ENCODE results near the gene CSNK1G2. TPM values are rescaled to one million over a fixed set of nuclear protein-coding genes. Genes with fewer than 3 reads are reported as not detected.

Gene CSNK1G2
- total RNA-seq, 2 experiments from 2014 or later = 51.9 to 57.5 TPM

DNA sequence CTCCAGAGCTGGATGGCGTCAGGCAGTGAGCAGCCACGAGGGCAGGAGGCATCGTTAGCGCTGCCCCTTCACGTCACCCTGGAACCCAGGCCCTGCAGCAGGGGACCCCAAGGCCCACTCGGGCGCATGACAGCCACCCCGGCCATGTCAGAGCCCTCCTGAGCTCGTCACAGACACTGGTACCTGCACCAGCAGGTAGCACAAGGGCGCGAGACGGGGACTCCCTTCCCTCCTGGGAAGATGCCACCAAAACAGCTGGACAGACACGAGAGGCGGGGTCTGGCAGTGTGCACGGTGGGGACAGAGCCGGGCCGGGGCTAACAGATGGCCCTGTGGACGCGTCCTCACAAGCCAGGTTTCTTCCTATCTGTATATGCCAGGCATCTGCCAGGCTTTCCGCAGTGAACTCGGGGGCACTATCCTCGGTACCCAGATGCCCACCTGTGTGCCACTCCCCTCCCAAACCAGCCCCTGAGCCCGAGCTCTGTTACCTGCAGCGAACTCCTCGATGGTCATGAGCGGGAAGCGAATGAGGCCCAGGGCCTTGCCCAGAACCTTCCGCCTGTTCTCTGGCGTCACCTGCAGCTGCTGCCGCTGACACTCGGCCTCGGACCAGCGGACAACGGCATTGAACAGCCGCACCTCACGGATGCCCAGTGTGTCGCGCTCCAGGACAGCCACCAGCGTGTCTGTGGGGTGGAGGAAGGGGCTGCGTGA, 48.7 kb downstream of the CSNK1G2 start:
- H3K4me3 Mint-ChIP-seq = no peak overlapping the region
- intact Hi-C loops (cut with micrococcal nuclease) = no loop called here
- no peaks in the 10 kb centered on the region for H3K4me1 Mint-ChIP-seq (ENCODE audit: low read depth)
- H3K27ac Mint-ChIP-seq = no peak overlapping the region
- H3K9me3 Mint-ChIP-seq = no peaks in the 10 kb centered on the region
- ATAC-seq (no peak), DNase-seq (no peak)
- H3K36me3 Mint-ChIP-seq (ENCODE audit: low read depth) = peaks cover 7% of the 10 kb centered on the region
- TF ChIP-seq CTCF (IDR thresholded peaks at IDR 0.05) = no peak
- CTCF ChIA-PET = no interaction called here
- POLR2A ChIA-PET = interaction anchor here (0.6 to 1.7 kb wide), 3 partner anchors 14 to 73 kb away, joined by 3 to 5 read pairs (median 4); no protein-coding TSS in a partner anchor
- H3K27me3 Mint-ChIP-seq = no peaks in the 10 kb centered on the region

DNA sequence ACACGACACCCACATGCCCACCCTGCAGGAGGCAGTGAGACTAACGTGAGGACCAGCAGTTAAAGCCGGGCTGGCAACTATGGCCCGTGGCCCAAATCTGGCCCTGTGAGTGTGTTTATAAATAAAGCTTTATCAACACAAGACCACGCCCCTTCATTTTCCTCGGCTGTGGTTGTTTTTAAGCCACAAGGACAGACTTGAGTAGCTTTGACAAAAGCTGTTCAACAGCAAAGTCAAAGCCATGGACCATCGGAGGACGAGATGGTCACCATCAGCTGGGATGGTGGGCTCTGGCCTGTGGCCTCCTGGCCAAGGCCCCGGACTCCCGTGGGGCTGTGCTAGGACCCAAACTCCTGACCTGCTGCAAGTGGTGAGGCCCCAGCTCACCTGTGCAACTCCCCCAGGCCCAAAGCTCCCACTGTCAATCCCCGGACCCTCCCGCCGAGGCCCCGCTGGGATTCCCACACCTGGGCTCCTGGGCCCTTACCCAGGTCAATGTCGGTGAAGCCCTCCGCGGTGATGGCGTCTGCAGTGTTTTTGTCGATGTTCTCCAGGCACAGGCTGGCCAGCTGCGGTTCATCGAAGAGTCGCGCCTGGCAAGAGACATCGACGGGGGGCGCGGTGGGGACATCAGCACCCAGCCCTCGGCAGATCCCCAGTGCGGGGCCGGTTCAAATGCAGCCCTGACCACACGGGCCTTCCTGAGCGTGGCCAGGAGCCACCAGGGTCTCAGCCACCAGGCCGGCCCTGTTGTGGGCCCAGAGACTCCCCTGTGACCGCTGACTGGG, 49.5 kb downstream of the CSNK1G2 start:
- ATAC-seq (no peak), DNase-seq (no peak)
- TF ChIP-seq CTCF (IDR thresholded peaks at IDR 0.05) = no peak
- Mint-ChIP-seq H3K27me3 (no peaks in the 10 kb centered on the region), H3K4me3 (no peak overlapping the region), H3K36me3 (ENCODE audit: low read depth) (peaks cover 3% of the 10 kb centered on the region), H3K27ac (no peak overlapping the region), H3K4me1 (ENCODE audit: low read depth) (no peaks in the 10 kb centered on the region), H3K9me3 (no peaks in the 10 kb centered on the region)
- ChIA-PET CTCF (no interaction called here), POLR2A (interaction anchor here (1.1 to 1.7 kb wide), 3 partner anchors 15 to 81 kb away, joined by 3 to 5 read pairs (median 4); no protein-coding TSS in a partner anchor)
- intact Hi-C loops (cut with micrococcal nuclease) = no loop called here

DNA sequence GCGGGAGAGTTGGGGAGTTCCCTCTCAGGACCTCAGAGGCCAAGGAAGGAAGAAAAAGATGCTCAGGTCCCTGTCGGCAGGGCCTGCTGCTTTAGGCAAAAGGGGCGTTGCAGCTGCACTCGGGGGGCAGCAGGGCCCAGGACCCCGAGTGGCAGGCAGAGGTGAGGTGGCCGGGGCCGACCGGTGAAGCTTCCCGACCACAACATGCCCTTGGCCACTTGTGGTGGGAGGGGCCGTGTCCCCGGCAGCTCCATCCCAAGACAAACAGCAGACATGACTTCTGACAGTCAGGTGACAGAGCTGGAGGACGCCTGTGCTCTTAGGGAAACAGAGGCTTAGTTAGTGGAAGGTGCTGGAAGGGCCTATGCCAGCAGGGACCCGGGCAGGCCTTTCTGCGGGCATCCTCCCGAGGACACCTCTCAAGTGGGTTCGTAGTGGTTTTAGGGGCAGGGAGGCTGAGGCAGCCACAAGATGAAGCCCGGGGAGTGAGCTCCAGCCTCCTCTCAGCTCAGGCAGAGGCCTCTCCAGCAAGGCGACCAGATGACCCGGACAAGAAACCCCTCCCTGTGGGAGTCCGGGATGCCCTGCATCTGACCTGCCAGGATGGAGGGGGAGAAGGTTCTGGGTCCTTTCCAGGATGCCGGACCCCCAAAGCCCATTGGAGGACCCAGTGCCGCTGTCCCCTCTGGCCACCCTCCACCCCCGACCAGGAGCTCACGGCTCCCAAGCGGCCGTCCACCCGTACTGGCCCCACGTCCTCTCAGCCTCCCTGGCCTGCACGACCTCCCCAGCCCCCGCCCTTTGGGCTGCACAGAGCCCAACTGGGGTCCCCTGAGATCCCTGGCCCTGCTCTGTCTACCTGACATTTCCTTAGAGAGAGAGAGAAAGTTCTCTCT, 50.3 kb downstream of the CSNK1G2 start:
- no peak overlapping the region for H3K27ac Mint-ChIP-seq
- CTCF ChIA-PET = no interaction called here
- H3K4me1 Mint-ChIP-seq (ENCODE audit: low read depth) = no peaks in the 10 kb centered on the region
- H3K27me3 Mint-ChIP-seq = no peaks in the 10 kb centered on the region
- H3K9me3 Mint-ChIP-seq = no peaks in the 10 kb centered on the region
- no peak for ATAC-seq
- no peak for TF ChIP-seq CTCF (IDR thresholded peaks at IDR 0.05)
- no peak for DNase-seq
- no peak overlapping the region for H3K4me3 Mint-ChIP-seq
- peaks cover 6% of the 10 kb centered on the region for H3K36me3 Mint-ChIP-seq (ENCODE audit: low read depth)
- intact Hi-C loops (cut with micrococcal nuclease) = no loop called here
- POLR2A ChIA-PET = interaction anchor here (1.1 to 1.7 kb wide), 3 partner anchors 16 to 82 kb away, joined by 3 to 5 read pairs (median 4); no protein-coding TSS in a partner anchor

DNA sequence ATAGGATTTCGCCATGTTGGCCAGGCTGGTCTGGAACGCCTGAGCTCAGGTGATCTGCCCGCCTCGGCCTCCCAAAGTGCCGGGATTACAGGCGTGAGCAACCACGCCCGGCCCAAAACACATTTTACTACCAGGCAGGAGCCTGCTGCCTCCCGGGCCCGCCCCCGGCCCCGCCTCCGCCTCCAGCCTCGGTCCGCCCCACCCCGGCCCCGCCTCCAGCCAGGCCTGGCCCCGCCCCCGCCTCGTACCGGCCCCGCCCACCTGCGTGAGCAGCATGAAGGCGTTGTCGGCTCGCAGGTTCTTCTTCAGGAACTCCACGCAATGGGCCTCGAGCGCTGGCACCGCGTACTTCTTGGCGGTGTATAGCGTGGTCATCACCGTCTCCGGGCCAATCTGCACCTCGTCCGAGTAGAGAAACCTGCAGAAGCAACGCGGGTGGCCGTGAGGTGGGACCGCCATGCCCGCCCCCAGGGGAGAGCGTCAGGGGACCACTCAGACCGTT, 51.8 kb downstream of the CSNK1G2 start:
- Mint-ChIP-seq H3K4me1 (ENCODE audit: low read depth) (no peaks in the 10 kb centered on the region), H3K27ac (no peak overlapping the region), H3K9me3 (no peaks in the 10 kb centered on the region), H3K27me3 (no peaks in the 10 kb centered on the region), H3K36me3 (ENCODE audit: low read depth) (peaks cover 6% of the 10 kb centered on the region), H3K4me3 (no peak overlapping the region)
- intact Hi-C loops (cut with micrococcal nuclease) = no loop called here
- ChIA-PET CTCF (no interaction called here), POLR2A (no interaction called here)
- no peak for TF ChIP-seq CTCF (IDR thresholded peaks at IDR 0.05)
- peak; percentile 30 for DNase-seq
- peak; percentile 53 for ATAC-seq
